ENCODE data around the gene FOSL2. TPM values are rescaled to one million over a fixed set of nuclear protein-coding genes. Genes with fewer than 3 reads are reported as not detected.

Gene FOSL2
- total RNA-seq, 2 donors from 2014 or later, result 1.4 to 3.8 TPM

DNA sequence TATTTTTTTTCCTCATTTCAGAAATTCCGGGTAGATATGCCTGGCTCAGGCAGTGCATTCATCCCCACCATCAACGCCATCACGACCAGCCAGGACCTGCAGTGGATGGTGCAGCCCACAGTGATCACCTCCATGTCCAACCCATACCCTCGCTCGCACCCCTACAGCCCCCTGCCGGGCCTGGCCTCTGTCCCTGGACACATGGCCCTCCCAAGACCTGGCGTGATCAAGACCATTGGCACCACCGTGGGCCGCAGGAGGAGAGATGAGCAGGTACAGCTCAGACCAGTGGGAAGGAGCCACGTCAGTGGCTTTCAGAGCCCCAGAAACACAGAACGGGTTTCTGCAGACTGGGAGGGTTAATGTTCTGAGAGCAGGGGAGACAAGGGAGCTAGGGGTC, 11.4 kb downstream of the FOSL2 start:
- Mint-ChIP-seq H3K36me3 (ENCODE audit: low read depth) (peaks cover 6% of the 10 kb centered on the region), H3K4me3 (no peak overlapping the region), H3K27me3 (ENCODE audit: insufficient read depth) (no peaks in the 10 kb centered on the region), H3K27ac (no peak overlapping the region), H3K4me1 (peaks cover 8% of the 10 kb centered on the region), H3K9me3 (no peaks in the 10 kb centered on the region)
- Histone ChIP-seq H3K4me1 (ENCODE audit: control insufficient read depth, insufficient read depth, low read length) (peaks cover 8% of the 10 kb centered on the region), H3K36me3 (ENCODE audit: control insufficient read depth, insufficient read depth, low read length) (peaks cover 45% of the 10 kb centered on the region), H3K4me3 (ENCODE audit: low read length) (no peak overlapping the region), H3K27ac (ENCODE audit: low read depth, low read length) (no peak overlapping the region), H3K27me3 (ENCODE audit: control insufficient read depth, insufficient read depth, low read length, poor library complexity, severe bottlenecking) (no peaks in the 10 kb centered on the region), H3K9me3 (ENCODE audit: control insufficient read depth, low read length) (no peaks in the 10 kb centered on the region), H3K9ac (ENCODE audit: extremely low read depth, low read length, poor library complexity, severe bottlenecking) (no peak overlapping the region)
- DNase-seq, result no peak
- 87 to 92% methylated on average over 6 to 11 of the region's 11 CpGs for WGBS, 2 experiments (ENCODE audit: insufficient coverage in 1 of 2, insufficient read length in 1 of 2)
- TF ChIP-seq, protein P1, sequence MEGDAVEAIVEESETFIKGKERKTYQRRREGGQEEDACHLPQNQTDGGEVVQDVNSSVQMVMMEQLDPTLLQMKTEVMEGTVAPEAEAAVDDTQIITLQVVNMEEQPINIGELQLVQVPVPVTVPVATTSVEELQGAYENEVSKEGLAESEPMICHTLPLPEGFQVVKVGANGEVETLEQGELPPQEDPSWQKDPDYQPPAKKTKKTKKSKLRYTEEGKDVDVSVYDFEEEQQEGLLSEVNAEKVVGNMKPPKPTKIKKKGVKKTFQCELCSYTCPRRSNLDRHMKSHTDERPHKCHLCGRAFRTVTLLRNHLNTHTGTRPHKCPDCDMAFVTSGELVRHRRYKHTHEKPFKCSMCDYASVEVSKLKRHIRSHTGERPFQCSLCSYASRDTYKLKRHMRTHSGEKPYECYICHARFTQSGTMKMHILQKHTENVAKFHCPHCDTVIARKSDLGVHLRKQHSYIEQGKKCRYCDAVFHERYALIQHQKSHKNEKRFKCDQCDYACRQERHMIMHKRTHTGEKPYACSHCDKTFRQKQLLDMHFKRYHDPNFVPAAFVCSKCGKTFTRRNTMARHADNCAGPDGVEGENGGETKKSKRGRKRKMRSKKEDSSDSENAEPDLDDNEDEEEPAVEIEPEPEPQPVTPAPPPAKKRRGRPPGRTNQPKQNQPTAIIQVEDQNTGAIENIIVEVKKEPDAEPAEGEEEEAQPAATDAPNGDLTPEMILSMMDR (conservative IDR thresholded peaks at IDR 0.05), result no peak

- Mint-ChIP-seq H3K9me3 (no peaks in the 10 kb centered on the region), H3K4me1 (peaks cover 2% of the 10 kb centered on the region), H3K27me3 (ENCODE audit: insufficient read depth) (no peaks in the 10 kb centered on the region), H3K4me3 (no peak overlapping the region), H3K36me3 (ENCODE audit: low read depth) (peaks cover 13% of the 10 kb centered on the region), H3K27ac (no peak overlapping the region)
- 93 to 95% methylated on average over 3 of the region's 3 CpGs for WGBS, 2 experiments (ENCODE audit: insufficient coverage in 1 of 2, insufficient read length in 1 of 2)
- no peak for DNase-seq
- H3K36me3 ChIP-seq (ENCODE audit: control insufficient read depth, insufficient read depth, low read length), result peaks cover 49% of the 10 kb centered on the region
- H3K4me3 ChIP-seq (ENCODE audit: low read length), result no peak overlapping the region
- H3K4me1 ChIP-seq (ENCODE audit: control insufficient read depth, insufficient read depth, low read length), result peaks cover 3% of the 10 kb centered on the region
- no peak overlapping the region for H3K27ac ChIP-seq (ENCODE audit: low read depth, low read length)
- H3K27me3 ChIP-seq (ENCODE audit: control insufficient read depth, insufficient read depth, low read length, poor library complexity, severe bottlenecking), result no peaks in the 10 kb centered on the region
- no peaks in the 10 kb centered on the region for H3K9me3 ChIP-seq (ENCODE audit: control insufficient read depth, low read length)
- TF ChIP-seq, protein P1 (conservative IDR thresholded peaks at IDR 0.05), result no peak
- H3K9ac ChIP-seq (ENCODE audit: extremely low read depth, low read length, poor library complexity, severe bottlenecking), result no peak overlapping the region
These were observed 12.9 kb downstream of the FOSL2 start for GRCh38 chr2:28405537-28405936.

DNA sequence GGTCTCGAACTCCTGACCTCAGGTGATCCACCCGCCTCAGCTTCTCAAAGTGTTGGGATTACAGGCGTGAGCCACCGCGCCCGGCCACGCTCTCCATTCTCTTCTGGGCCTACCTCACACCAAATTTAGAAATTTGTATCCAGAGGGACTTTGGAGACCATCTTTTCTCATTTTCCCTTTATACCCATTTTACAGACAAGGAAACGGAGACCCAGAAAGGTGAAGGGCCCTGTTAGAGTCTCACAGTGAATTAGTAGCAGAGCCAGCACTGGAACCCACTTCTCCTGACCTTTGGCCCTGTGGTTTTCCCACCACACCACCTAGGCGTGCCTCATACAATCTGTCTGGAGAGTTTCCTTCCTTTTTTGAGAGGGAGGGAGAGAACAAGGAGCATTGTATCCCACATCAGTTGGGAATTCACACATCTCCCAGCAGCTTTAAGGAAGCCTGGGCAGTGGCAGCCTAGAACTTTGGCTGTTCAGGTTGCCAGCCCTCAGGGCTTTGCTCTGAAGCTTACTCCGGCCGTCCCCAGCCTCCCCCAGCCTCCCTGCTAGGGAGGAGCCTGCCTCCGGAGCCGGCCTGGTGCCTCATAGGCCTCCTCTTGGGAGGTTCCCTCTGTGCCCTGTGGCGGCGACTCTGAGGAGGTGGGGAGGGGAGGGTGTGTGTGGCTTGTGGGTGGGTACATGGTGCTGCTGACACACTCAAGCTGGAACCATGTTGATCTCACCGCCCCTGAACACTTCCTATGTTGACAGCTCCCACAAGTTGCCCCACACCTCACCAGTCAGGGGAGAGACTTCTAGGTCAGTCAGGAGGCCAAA, 13.8 kb downstream of the FOSL2 start:
- Histone ChIP-seq H3K4me1 (ENCODE audit: control insufficient read depth, insufficient read depth, low read length) (no peaks in the 10 kb centered on the region), H3K9ac (ENCODE audit: extremely low read depth, low read length, poor library complexity, severe bottlenecking) (no peak overlapping the region), H3K9me3 (ENCODE audit: control insufficient read depth, low read length) (no peaks in the 10 kb centered on the region), H3K4me3 (ENCODE audit: low read length) (no peak overlapping the region), H3K27me3 (ENCODE audit: control insufficient read depth, insufficient read depth, low read length, poor library complexity, severe bottlenecking) (no peaks in the 10 kb centered on the region), H3K27ac (ENCODE audit: low read depth, low read length) (no peak overlapping the region), H3K36me3 (ENCODE audit: control insufficient read depth, insufficient read depth, low read length) (peaks cover 54% of the 10 kb centered on the region)
- H3K36me3 Mint-ChIP-seq (ENCODE audit: low read depth), result peaks cover 13% of the 10 kb centered on the region
- H3K4me1 Mint-ChIP-seq, result no peaks in the 10 kb centered on the region
- no peaks in the 10 kb centered on the region for H3K9me3 Mint-ChIP-seq
- H3K27me3 Mint-ChIP-seq (ENCODE audit: insufficient read depth), result no peaks in the 10 kb centered on the region
- no peak overlapping the region for H3K27ac Mint-ChIP-seq
- WGBS, 2 experiments (ENCODE audit: insufficient coverage in 1 of 2, insufficient read length in 1 of 2), result 94 to 97% methylated on average over 10 to 16 of the region's 16 CpGs
- DNase-seq, result no peak
- TF ChIP-seq, protein P1 (conservative IDR thresholded peaks at IDR 0.05), result no peak
- no peak overlapping the region for H3K4me3 Mint-ChIP-seq

All from endodermal cell (in vitro differentiated cells).